ENCODE measurements around the gene ACAP2.

The ACAP2 gene

GRCh38 chr3:195269375-195270078, 173.3 kb downstream of the ACAP2 start:
- TF ChIP-seq CTCF (IDR thresholded peaks at IDR 0.05; ENCODE audit: low read depth, low read length), result no peak
- peak overlapping the region; percentile 70 for H3K4me3 ChIP-seq (ENCODE audit: low read depth, low read length)

DNA sequence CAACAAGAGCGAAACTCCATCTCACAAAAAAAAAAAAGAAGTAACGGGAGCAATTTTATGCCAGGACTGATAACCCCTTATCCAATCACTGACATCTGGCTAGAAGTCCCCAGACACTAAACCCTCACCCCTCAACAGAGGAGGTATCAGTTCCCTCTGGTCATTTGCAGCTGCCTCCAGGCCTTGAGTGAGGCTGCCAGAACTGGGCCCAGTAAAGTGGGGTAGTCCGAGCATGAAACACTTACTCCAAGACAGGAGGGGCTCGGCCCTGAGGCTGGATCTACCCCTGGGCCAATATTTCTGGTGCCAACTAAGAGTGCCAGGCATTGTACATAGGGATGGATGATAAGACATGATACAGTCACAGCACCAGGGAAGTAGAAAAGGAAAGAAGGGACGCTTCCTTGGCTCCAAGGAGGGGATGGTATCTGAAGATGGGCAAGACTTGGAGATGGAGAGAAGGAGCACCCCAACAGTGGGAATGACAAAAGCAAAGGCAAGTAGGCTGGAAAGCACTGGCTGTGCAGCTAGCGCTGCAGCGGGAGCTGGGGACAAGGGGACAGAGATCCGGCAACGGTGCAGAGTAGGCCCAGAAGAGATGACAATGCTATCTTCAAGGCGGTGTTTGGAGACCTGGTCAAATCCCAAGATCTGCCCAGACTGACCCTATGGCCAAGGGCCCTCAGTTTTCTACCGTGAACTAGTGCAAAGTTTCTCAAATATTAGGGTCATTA, 174.1 kb downstream of the ACAP2 start:
- no peak overlapping the region for H3K4me3 ChIP-seq (ENCODE audit: low read depth, low read length)
- no peak for TF ChIP-seq CTCF (IDR thresholded peaks at IDR 0.05; ENCODE audit: low read depth, low read length)

- H3K4me3 ChIP-seq (ENCODE audit: low read depth, low read length), result no peak overlapping the region
- no peak for TF ChIP-seq CTCF (IDR thresholded peaks at IDR 0.05; ENCODE audit: low read depth, low read length)
Measured at GRCh38 chr3:195267096-195267495, 175.7 kb downstream of the ACAP2 start.

DNA sequence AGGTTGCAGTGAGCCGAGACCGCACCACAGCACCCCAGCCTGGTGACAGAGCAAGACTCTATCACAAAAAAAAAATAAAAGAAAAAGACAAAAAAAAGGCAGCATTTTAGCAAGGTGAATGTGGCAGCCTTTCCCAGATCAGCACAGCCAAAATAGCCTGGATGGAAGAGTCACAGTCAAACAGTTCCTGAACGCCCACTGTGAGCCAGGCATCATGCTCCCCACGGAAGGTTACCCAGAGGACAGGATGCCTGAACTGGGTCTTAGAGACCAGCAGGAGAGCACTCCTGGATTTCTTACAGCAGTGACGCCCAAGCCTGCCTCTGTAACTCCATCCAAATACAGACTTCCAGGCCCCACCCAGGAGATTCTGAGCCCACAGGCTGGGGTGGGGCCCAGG, 176.4 kb downstream of the ACAP2 start:
- TF ChIP-seq CTCF (IDR thresholded peaks at IDR 0.05; ENCODE audit: low read depth, low read length), result no peak
- no peak overlapping the region for H3K4me3 ChIP-seq (ENCODE audit: low read depth, low read length)

- no peak for TF ChIP-seq CTCF (IDR thresholded peaks at IDR 0.05; ENCODE audit: low read depth, low read length)
- H3K4me3 ChIP-seq (ENCODE audit: low read depth, low read length), result no peak overlapping the region
Measured at GRCh38 chr3:195265363-195265976, 177.3 kb downstream of the ACAP2 start.

- no peak overlapping the region for H3K4me3 ChIP-seq (ENCODE audit: low read depth, low read length)
- TF ChIP-seq CTCF (IDR thresholded peaks at IDR 0.05; ENCODE audit: low read depth, low read length), result no peak
Measured at GRCh38 chr3:195263925-195264600, 178.8 kb downstream of the ACAP2 start.

Measured in WI38 (cell line).